Esophagus muscularis mucosa (tissue), 4 donors: ENCODE measurements around the gene DUSP28. TPM values are rescaled to one million over a fixed set of nuclear protein-coding genes. Genes with fewer than 3 reads are reported as not detected.

Experiments
- DNase-seq: peaks from one replicate; pipeline ENCODE4 v3.0.0-alpha.2; 2017; ENCODE audit errors: extremely low spot score
- H3K27ac ChIP-seq, 4 donors: fragments of 200-600 bp; sonication (generic); replicated peaks in 1 of 4; 1 replicate in 3 of 4; 2 replicates in 1 of 4; pipeline ENCODE4 v1.5.1; 2016 to 2019; ENCODE audit warnings: mild to moderate bottlenecking in 1 of 4
- H3K27me3 ChIP-seq, 4 donors: fragments of 200-600 bp; sonication (generic); one replicate each; pipeline versions ENCODE4 v1.5.1 to v1.6.0; 2016 to 2019
- H3K36me3 ChIP-seq, 4 donors: fragments of 200-600 bp; sonication (generic); one replicate each; pipeline ENCODE4 v1.5.1; 2016 to 2019
- H3K4me1 ChIP-seq, 4 donors: fragments of 200-600 bp; sonication (generic); one replicate each; pipeline ENCODE4 v1.5.1; 2016 to 2019
- H3K4me3 ChIP-seq, 4 donors: fragments of 200-600 bp; sonication (generic); 1 replicate in 2 of 4; 2 replicates in 2 of 4; pipeline ENCODE4 v1.5.1; 2016 to 2019; ENCODE audit warnings: mild to moderate bottlenecking in 4 of 4, moderate library complexity in 1 of 4
- H3K9me3 ChIP-seq, 4 donors: fragments of 200-600 bp; sonication (generic); 1 replicate in 3 of 4; 2 replicates in 1 of 4; pipeline ENCODE4 v1.5.1; 2016 to 2019
- EP300 ChIP-seq: sonication (generic); formaldehyde crosslinking; IDR thresholded peaks from one replicate; pipeline ENCODE4 v1.6.1; 2017; ENCODE audit warnings: antibody characterized with exemption
- POLR2A ChIP-seq: fragments of 450-650 bp; IDR thresholded peaks from one replicate; pipeline ENCODE4 v1.6.1; 2017; ENCODE audit warnings: antibody characterized with exemption, moderate library complexity, mild to moderate bottlenecking, low read depth
- POLR2AphosphoS5 ChIP-seq, 2 donors: sonication (generic); formaldehyde crosslinking; IDR thresholded peaks; one replicate each; pipeline ENCODE4 v1.6.1; 2017; ENCODE audit warnings: antibody characterized with exemption in 2 of 2
- WGBS: methylation state at CpG from one replicate; pipeline ENCODE4 v1.1.5; 2018; 5-methylcytosine and 5-hydroxymethylcytosine counted together
- intact Hi-C: fragments of 100-400 bp; cut with DNase I; formaldehyde crosslinking; loops from one replicate; pipeline ENCODE4 v1.15.1; 2023
- total RNA-seq, 4 donors: library from RNA; depleted of rRNA; stranded (reverse); fragments of >200 nt; gene quantifications; one replicate each; pipeline versions ENCODE4 v1.1.0 to v1.2.1, GENCODE V29; 2016
- TF ChIP-seq, protein P1 (sequence below), 3 experiments: fragments of 200-600 bp in 2 of 3; fragments of 450-650 bp in 1 of 3; sonication (generic) in 2 of 3; IDR thresholded peaks; one replicate each; pipeline ENCODE4 v1.5.1; 2017 to 2019; ENCODE audit warnings: antibody characterized with exemption in 3 of 3, mild to moderate bottlenecking in 2 of 3, moderate library complexity in 1 of 3

The DUSP28 gene
- total RNA-seq, 4 donors from 2014 or later: 3.8 to 7.3 (median 4.8) TPM

DNA sequence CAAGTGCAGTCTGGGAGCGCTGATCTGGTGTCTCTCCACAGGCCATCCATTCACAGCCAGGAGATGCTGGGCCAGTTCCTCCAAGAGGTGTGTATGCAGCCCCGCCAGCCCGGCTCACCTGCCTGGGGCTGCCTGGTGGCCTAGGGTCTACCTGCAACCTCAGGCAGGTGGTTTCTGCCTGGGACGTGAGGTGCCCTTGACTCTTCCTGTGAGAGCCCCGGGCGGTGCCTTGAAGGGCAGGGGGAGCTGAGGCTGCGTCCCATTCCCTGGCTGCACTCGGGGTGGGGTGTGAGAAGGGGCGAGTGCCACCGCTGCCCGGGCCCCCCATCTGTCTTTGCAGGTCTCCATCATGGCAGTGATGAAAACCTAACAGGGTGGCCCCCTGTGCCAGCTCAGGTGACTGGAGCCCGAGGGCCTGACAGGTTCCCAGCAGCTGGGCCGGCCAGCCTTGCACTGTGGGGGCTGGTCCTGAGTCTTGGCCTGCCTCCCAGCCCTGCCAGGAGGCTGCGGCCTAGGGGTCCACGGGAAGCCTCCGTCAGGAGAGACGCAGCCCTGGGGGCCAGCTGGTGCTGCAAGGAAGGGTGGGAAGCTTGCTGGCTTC is 38.3 kb downstream of the DUSP28 start:
- TF ChIP-seq POLR2A (no peak), EP300 (no peak), POLR2AphosphoS5 (IDR thresholded peaks at IDR 0.05) (no peak)
- TF ChIP-seq, protein P1, sequence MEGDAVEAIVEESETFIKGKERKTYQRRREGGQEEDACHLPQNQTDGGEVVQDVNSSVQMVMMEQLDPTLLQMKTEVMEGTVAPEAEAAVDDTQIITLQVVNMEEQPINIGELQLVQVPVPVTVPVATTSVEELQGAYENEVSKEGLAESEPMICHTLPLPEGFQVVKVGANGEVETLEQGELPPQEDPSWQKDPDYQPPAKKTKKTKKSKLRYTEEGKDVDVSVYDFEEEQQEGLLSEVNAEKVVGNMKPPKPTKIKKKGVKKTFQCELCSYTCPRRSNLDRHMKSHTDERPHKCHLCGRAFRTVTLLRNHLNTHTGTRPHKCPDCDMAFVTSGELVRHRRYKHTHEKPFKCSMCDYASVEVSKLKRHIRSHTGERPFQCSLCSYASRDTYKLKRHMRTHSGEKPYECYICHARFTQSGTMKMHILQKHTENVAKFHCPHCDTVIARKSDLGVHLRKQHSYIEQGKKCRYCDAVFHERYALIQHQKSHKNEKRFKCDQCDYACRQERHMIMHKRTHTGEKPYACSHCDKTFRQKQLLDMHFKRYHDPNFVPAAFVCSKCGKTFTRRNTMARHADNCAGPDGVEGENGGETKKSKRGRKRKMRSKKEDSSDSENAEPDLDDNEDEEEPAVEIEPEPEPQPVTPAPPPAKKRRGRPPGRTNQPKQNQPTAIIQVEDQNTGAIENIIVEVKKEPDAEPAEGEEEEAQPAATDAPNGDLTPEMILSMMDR (IDR thresholded peaks at IDR 0.05): no peak
- 84% methylated on average over 9 of the region's 17 CpGs for WGBS
- H3K27me3 ChIP-seq: no peaks in the 10 kb centered on the region
- no peak overlapping the region for H3K4me3 ChIP-seq
- intact Hi-C loops: no loop called here
- H3K9me3 ChIP-seq: no peaks in the 10 kb centered on the region
- no peak for DNase-seq
- peaks cover 21 to 38% (median 34%) of the 10 kb centered on the region in 4 donors for H3K4me1 ChIP-seq
- H3K36me3 ChIP-seq: peaks cover 16 to 81% (median 53%) of the 10 kb centered on the region in 4 donors
- H3K27ac ChIP-seq: no peak overlapping the region

DNA sequence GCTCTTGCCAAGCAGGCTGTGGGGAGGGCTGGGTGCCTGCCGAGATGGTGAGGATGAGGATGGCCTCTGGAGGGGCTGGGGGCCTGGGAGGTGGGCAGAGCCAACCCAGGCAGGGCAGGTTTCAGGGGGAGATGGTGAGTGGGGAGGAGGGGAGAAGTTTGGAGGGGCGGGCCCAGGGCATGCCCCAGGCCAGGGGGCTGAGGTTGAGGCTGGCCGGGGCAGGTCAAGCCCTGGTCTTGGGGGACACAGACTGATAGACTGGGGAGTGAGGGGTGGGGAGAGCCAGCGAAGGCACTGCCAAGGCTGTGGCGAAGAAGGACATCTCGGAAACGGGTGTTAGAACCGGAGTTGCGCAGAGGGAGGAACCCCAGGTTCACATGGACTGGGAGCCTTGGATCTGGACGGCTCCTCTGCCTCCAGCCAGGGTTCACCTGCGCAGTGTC is 39.0 kb downstream of the DUSP28 start:
- Histone ChIP-seq H3K27me3 (no peaks in the 10 kb centered on the region), H3K27ac (no peak overlapping the region), H3K4me1 (peaks cover 24 to 32% (median 28%) of the 10 kb centered on the region in 4 donors), H3K9me3 (no peaks in the 10 kb centered on the region), H3K36me3 (peaks cover 16 to 73% (median 49%) of the 10 kb centered on the region in 4 donors), H3K4me3 (no peak overlapping the region)
- WGBS: 91% methylated on average over 10 of the region's 11 CpGs
- intact Hi-C loops: no loop called here
- no peak for DNase-seq
- TF ChIP-seq EP300 (no peak), POLR2A (no peak), POLR2AphosphoS5 (IDR thresholded peaks at IDR 0.05) (no peak)
- TF ChIP-seq, protein P1 (IDR thresholded peaks at IDR 0.05): no peak

DNA sequence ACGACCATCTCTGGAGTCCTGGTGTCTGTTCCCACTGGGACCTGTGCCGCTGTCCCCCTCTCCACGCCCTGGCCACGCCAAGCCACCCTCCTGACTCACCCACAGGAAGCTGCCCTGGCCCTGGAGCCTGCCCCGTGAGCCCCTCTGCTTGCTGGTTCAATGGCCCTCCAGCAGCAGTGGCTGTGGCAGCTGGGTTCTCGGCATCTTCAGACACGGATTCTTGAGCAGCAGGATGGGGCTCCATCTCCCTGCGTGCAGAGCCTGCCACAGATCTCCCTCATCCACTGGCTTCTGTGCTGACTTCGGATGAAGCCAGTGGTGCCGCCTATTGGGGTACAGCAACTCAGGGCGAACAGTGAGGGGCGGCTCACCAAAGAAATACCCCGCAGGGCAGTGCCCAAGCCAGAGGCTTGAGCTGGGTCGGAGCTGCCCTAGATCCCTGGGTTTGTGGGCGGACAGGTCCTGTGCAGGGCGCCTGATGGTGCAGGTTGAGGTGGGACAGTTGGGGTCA is 40.3 kb downstream of the DUSP28 start:
- no peak for DNase-seq

DNA sequence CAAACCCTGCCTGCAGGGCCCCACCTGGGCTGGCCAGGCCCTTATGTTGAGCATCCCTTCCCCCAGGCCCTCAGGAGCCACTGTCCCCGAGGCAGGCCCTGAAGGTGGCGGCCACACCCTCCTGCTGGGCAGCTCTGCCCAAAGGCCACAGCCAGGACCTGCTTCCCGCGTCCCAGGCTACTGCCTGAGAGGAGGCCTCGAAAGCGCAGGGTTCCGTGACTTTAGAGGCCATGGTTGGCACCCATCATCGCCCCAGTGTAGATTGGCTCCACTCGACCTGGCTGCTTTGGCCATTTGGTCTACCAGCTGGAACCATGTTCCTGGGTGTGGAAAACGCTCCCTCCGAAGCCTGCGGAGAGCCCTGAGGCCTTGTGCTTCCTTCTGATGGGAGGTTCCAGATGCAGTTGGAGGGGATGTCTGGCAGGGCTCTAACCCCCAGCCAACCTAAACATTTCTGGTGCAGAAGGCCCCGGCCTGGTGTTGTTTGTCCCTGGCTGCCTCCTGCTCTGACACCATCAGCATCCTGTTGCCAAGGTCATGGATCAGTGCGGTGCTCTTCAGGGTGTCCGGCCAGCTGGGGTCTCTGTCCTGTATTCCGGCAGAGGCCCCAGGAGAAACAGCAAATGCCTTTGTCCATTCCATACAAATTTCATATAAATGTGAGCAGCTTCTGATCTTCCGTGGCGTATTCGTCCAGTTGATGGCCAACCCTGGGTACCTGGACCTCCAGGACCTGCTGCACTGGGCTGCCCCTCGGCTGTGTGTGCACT is 41.1 kb downstream of the DUSP28 start:
- WGBS: 70% methylated on average over 11 of the region's 20 CpGs
- peaks cover 16 to 52% (median 39%) of the 10 kb centered on the region in 4 donors for H3K36me3 ChIP-seq

More for the DNA sequence above, 40.3 kb downstream of the DUSP28 start:
- Histone ChIP-seq H3K27ac (no peak overlapping the region), H3K4me3 (no peak overlapping the region), H3K4me1 (peaks cover 14 to 25% (median 21%) of the 10 kb centered on the region in 4 donors), H3K36me3 (peaks cover 16 to 60% (median 43%) of the 10 kb centered on the region in 4 donors), H3K9me3 (no peaks in the 10 kb centered on the region), H3K27me3 (no peaks in the 10 kb centered on the region)
- intact Hi-C loops: no loop called here
- 97% methylated on average over 9 of the region's 16 CpGs for WGBS
- TF ChIP-seq POLR2A (no peak), POLR2AphosphoS5 (IDR thresholded peaks at IDR 0.05) (no peak)
- TF ChIP-seq, protein P1 (IDR thresholded peaks at IDR 0.05): no peak

More for the DNA sequence above, 41.1 kb downstream of the DUSP28 start:
- no peak for TF ChIP-seq EP300
- TF ChIP-seq POLR2A: no peak
- TF ChIP-seq, protein P1 (IDR thresholded peaks at IDR 0.05): no peak
- TF ChIP-seq POLR2AphosphoS5 (IDR thresholded peaks at IDR 0.05): no peak
- intact Hi-C loops: no loop called here
- Histone ChIP-seq H3K4me1 (peaks cover 7 to 18% (median 13%) of the 10 kb centered on the region in 4 donors), H3K27ac (no peak overlapping the region), H3K9me3 (no peaks in the 10 kb centered on the region), H3K27me3 (no peaks in the 10 kb centered on the region), H3K4me3 (no peak overlapping the region)
- no peak for DNase-seq
